ENCODE measurements around the gene RNF222.

RNF222 gene

GRCh38 chr17:8345951-8346665 lies 51.5 kb downstream of the RNF222 start:
- DNase-seq (ENCODE audit: low spot score) = no peak

GRCh38 chr17:8345052-8345690 lies 52.5 kb downstream of the RNF222 start:
- DNase-seq (ENCODE audit: low spot score) = no peak

- DNase-seq (ENCODE audit: low spot score) = no peak
Observed at GRCh38 chr17:8341456-8341855, 56.2 kb downstream of the RNF222 start.

All from NAMALWA (cell line).